Measurements from ENCODE around the gene PPP2R2C. TPM values are rescaled to one million over a fixed set of nuclear protein-coding genes. Genes with fewer than 3 reads are reported as not detected.

Gene PPP2R2C
- total and polyA plus RNA-seq, 10 of the 15 experiments (the other 5 are each of a cell fraction or from before 2014, with no cell fraction given) = 0.13 to 0.15 TPM; not detected in 8

GRCh38 chr4:6393066-6393465, 79.3 kb downstream of the PPP2R2C start:
- Histone ChIP-seq H4K20me1 (ENCODE audit: control insufficient read depth, insufficient read depth) (no peaks in the 10 kb centered on the region), H2AFZ (ENCODE audit: control insufficient read depth, low read depth, low read length) (no peak overlapping the region), H3K79me2 (ENCODE audit: control insufficient read depth, insufficient read depth, low read length) (no peaks in the 10 kb centered on the region), H3K27ac (ENCODE audit: control insufficient read depth, insufficient read depth) (no peak overlapping the region), H3K4me1 (ENCODE audit: control insufficient read depth, insufficient read depth, low read length) (no peaks in the 10 kb centered on the region), H3K9me3 (replicated peaks; ENCODE audit: control insufficient read depth, insufficient read depth, low read length) (no peaks in the 10 kb centered on the region), H3K36me3 (ENCODE audit: control insufficient read depth in 2 of 2, insufficient read depth in 2 of 2, low read length in 1 of 2) (no peaks in the 10 kb centered on the region), H3K4me2 (ENCODE audit: control insufficient read depth, insufficient read depth) (no peak overlapping the region), H3K27me3 (replicated peaks in 1 of 2; ENCODE audit: control insufficient read depth in 2 of 2, insufficient read depth in 2 of 2, low read length in 1 of 2) (peaks cover 0 to 5% of the 10 kb centered on the region in 2 experiments; a peak in 3 of 4 replicates), H3K9ac (ENCODE audit: control insufficient read depth, insufficient read depth, low read length) (no peak overlapping the region), H3K4me3 (no peak overlapping the region)
- BruUV-seq (replicated peaks) = no TSS peak
- ChIA-PET RAD21 (ENCODE audit: unreplicated experiment) (no interaction called here), POLR2A (no interaction called here), SMC1A (ENCODE audit: uncharacterized antibody, unreplicated experiment) (no interaction called here), CTCF (no interaction called here)
- FAIRE-seq = no peak
- intact Hi-C loops (cut with micrococcal nuclease; ENCODE audit: unreplicated experiment) (no loop called here), in situ Hi-C loops (cut with MboI) (no loop called here)
- ATAC-seq = no peak
- no peak for DNase-seq (ENCODE audit: low read depth, low spot score)
- WGBS (ENCODE audit: insufficient coverage, insufficient replicate concordance, low lambda C conversion rate, missing lambda C conversion rate) = 30% methylated on average over 6 of the region's 6 CpGs
- TF ChIP-seq NFXL1 (IDR thresholded peaks at IDR 0.05; ENCODE audit: borderline replicate concordance) = no peak
- TF ChIP-seq TBL1XR1 (IDR thresholded peaks at IDR 0.05; ENCODE audit: low read depth, low read length) = no peak
- TF ChIP-seq EZH2 (IDR thresholded peaks at IDR 0.05; ENCODE audit: borderline replicate concordance, control insufficient read depth, low read depth, low read length) = no peak
- no peak for TF ChIP-seq BACH1 (IDR thresholded peaks at IDR 0.05; ENCODE audit: borderline replicate concordance)
- no peak for TF ChIP-seq MYC (IDR thresholded peaks at IDR 0.05; ENCODE audit: insufficient read depth, insufficient read length, insufficient replicate concordance, low read length, severe bottlenecking)
- no peak for TF ChIP-seq POU2F2 (IDR thresholded peaks at IDR 0.05; ENCODE audit: borderline replicate concordance, low read depth, low read length)
- TF ChIP-seq NR2C1 (IDR thresholded peaks at IDR 0.05) = no peak
- TF ChIP-seq, protein P1, sequence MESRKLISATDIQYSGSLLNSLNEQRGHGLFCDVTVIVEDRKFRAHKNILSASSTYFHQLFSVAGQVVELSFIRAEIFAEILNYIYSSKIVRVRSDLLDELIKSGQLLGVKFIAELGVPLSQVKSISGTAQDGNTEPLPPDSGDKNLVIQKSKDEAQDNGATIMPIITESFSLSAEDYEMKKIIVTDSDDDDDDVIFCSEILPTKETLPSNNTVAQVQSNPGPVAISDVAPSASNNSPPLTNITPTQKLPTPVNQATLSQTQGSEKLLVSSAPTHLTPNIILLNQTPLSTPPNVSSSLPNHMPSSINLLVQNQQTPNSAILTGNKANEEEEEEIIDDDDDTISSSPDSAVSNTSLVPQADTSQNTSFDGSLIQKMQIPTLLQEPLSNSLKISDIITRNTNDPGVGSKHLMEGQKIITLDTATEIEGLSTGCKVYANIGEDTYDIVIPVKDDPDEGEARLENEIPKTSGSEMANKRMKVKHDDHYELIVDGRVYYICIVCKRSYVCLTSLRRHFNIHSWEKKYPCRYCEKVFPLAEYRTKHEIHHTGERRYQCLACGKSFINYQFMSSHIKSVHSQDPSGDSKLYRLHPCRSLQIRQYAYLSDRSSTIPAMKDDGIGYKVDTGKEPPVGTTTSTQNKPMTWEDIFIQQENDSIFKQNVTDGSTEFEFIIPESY (IDR thresholded peaks at IDR 0.05) = no peak
- no peak for TF ChIP-seq CHD4 (IDR thresholded peaks at IDR 0.05)
- no peak for TF ChIP-seq NR2C2 (IDR thresholded peaks at IDR 0.05; ENCODE audit: borderline replicate concordance, control insufficient read depth, insufficient read length, low read depth)

Data from GM12878 (cell line).